Measurements from ENCODE around the gene PPFIBP1. TPM values are rescaled to one million over a fixed set of nuclear protein-coding genes. Genes with fewer than 3 reads are reported as not detected.
"Not testable (repeated sequence)": the region's sequence is repeated elsewhere in the genome, so short reads cannot be mapped to it uniquely, and the experiment has no call there.

The PPFIBP1 gene
- total and polyA plus RNA-seq, 2 experiments from 2014 or later = 23.5 to 30.9 TPM

- Histone ChIP-seq H3K4me1 (ENCODE audit: low read depth) (no peaks in the 10 kb centered on the region), H3K27ac (no peak overlapping the region), H3K9me3 (ENCODE audit: low read depth) (no peaks in the 10 kb centered on the region), H3K4me3 (no peak overlapping the region), H3K36me3 (no peaks in the 10 kb centered on the region), H3K27me3 (no peaks in the 10 kb centered on the region)
- no peak for TF ChIP-seq CTCF (IDR thresholded peaks at IDR 0.05; ENCODE audit: low read depth, low read length)
- no peak for DNase-seq (ENCODE audit: low read depth in 1 of 2, low spot score in 1 of 2)
Observed at GRCh38 chr12:27631365-27631764, 107.4 kb downstream of the PPFIBP1 start.

GRCh38 chr12:27631813-27632491, 107.9 kb downstream of the PPFIBP1 start:
- Histone ChIP-seq H3K36me3 (no peaks in the 10 kb centered on the region), H3K4me1 (ENCODE audit: low read depth) (no peaks in the 10 kb centered on the region), H3K9me3 (ENCODE audit: low read depth) (no peaks in the 10 kb centered on the region), H3K4me3 (no peak overlapping the region), H3K27me3 (no peaks in the 10 kb centered on the region), H3K27ac (no peak overlapping the region)
- no peak for DNase-seq (ENCODE audit: low read depth in 1 of 2, low spot score in 1 of 2)
- TF ChIP-seq CTCF (IDR thresholded peaks at IDR 0.05; ENCODE audit: low read depth, low read length) = no peak

GRCh38 chr12:27635349-27635972, 111.5 kb downstream of the PPFIBP1 start:
- H3K36me3 ChIP-seq = no peaks in the 10 kb centered on the region
- TF ChIP-seq CTCF (IDR thresholded peaks at IDR 0.05; ENCODE audit: low read depth, low read length) = peak; percentile 57
- no peak overlapping the region for H3K27ac ChIP-seq
- H3K4me1 ChIP-seq (ENCODE audit: low read depth) = no peaks in the 10 kb centered on the region
- DNase-seq (ENCODE audit: low read depth in 1 of 2, low spot score in 1 of 2) = peak; percentile 54 to 78
- no peak overlapping the region for H3K4me3 ChIP-seq
- no peaks in the 10 kb centered on the region for H3K9me3 ChIP-seq (ENCODE audit: low read depth)
- no peaks in the 10 kb centered on the region for H3K27me3 ChIP-seq

GRCh38 chr12:27636569-27636968, 112.6 kb downstream of the PPFIBP1 start:
- not testable (repeated sequence) for H3K9me3 ChIP-seq (ENCODE audit: low read depth); H3K4me3 ChIP-seq; H3K27me3 ChIP-seq; H3K36me3 ChIP-seq; DNase-seq (ENCODE audit: low read depth in 1 of 2, low spot score in 1 of 2); H3K27ac ChIP-seq; H3K4me1 ChIP-seq (ENCODE audit: low read depth)

- TF ChIP-seq CTCF (IDR thresholded peaks at IDR 0.05; ENCODE audit: low read depth, low read length) = no peak
- Histone ChIP-seq H3K27me3 (no peaks in the 10 kb centered on the region), H3K4me3 (no peak overlapping the region), H3K4me1 (ENCODE audit: low read depth) (no peaks in the 10 kb centered on the region), H3K9me3 (ENCODE audit: low read depth) (no peaks in the 10 kb centered on the region), H3K27ac (no peak overlapping the region), H3K36me3 (no peaks in the 10 kb centered on the region)
- DNase-seq (ENCODE audit: low read depth in 1 of 2, low spot score in 1 of 2) = no peak
Observed at GRCh38 chr12:27637524-27637923, 113.5 kb downstream of the PPFIBP1 start.

- TF ChIP-seq CTCF (IDR thresholded peaks at IDR 0.05; ENCODE audit: low read depth, low read length) = no peak
- H3K27ac ChIP-seq = no peak overlapping the region
- H3K36me3 ChIP-seq = no peaks in the 10 kb centered on the region
- H3K9me3 ChIP-seq (ENCODE audit: low read depth) = no peaks in the 10 kb centered on the region
- H3K4me3 ChIP-seq = no peak overlapping the region
- no peaks in the 10 kb centered on the region for H3K4me1 ChIP-seq (ENCODE audit: low read depth)
- no peak for DNase-seq (ENCODE audit: low read depth in 1 of 2, low spot score in 1 of 2)
- no peaks in the 10 kb centered on the region for H3K27me3 ChIP-seq
Observed at GRCh38 chr12:27639265-27639664, 115.3 kb downstream of the PPFIBP1 start.

- not testable (repeated sequence) for H3K27ac ChIP-seq; H3K36me3 ChIP-seq; H3K27me3 ChIP-seq; H3K4me3 ChIP-seq; H3K9me3 ChIP-seq (ENCODE audit: low read depth); H3K4me1 ChIP-seq (ENCODE audit: low read depth)
- peak in 1 of 2 donors; percentile 52 for DNase-seq (ENCODE audit: low read depth in 1 of 2, low spot score in 1 of 2)
Observed at GRCh38 chr12:27640566-27641200, 116.7 kb downstream of the PPFIBP1 start.

- not testable (repeated sequence) for H3K27ac ChIP-seq, H3K27me3 ChIP-seq
Observed at GRCh38 chr12:27642361-27642760, 118.4 kb downstream of the PPFIBP1 start.

More at GRCh38 chr12:27642361-27642760, 118.4 kb downstream of the PPFIBP1 start:
- not testable (repeated sequence) for H3K4me1 ChIP-seq (ENCODE audit: low read depth); DNase-seq (ENCODE audit: low read depth in 1 of 2, low spot score in 1 of 2); H3K4me3 ChIP-seq; H3K9me3 ChIP-seq (ENCODE audit: low read depth); H3K36me3 ChIP-seq

All from cardiac muscle cell (in vitro differentiated cells and primary cell).